Measurements from ENCODE around the gene ZNF747.

The ZNF747 gene

DNA sequence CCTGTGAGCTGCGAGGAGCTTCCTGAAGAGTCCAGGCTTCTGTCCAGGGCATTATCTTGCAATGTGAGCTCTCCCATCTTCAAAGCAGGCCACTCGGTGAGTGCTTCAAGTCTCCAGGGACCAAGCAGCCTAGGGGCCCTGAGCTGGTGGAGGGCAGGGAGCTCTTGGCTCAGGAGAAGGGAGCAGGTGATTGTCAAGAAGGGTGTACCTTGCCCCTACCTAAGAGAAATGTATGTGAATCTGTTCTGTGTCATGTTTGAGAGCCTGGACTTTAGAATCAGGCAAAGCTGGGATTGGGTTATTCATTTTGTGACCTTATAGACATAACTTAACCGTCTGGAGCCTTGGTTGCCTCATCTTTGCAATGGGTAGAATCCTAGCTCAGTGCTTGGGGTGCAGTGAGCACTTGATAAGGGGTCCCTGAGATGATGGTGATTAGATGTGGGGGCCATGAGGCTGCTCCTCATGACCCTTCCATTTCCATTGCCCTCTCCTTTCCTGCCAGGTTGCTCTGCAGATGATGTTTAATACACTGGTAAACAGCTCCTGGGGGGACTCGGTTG lies 24.2 kb downstream of the ZNF747 start:
- no peak for DNase-seq

GRCh38 chr16:30509081-30509765 lies 25.4 kb downstream of the ZNF747 start:
- DNase-seq = no peak

DNA sequence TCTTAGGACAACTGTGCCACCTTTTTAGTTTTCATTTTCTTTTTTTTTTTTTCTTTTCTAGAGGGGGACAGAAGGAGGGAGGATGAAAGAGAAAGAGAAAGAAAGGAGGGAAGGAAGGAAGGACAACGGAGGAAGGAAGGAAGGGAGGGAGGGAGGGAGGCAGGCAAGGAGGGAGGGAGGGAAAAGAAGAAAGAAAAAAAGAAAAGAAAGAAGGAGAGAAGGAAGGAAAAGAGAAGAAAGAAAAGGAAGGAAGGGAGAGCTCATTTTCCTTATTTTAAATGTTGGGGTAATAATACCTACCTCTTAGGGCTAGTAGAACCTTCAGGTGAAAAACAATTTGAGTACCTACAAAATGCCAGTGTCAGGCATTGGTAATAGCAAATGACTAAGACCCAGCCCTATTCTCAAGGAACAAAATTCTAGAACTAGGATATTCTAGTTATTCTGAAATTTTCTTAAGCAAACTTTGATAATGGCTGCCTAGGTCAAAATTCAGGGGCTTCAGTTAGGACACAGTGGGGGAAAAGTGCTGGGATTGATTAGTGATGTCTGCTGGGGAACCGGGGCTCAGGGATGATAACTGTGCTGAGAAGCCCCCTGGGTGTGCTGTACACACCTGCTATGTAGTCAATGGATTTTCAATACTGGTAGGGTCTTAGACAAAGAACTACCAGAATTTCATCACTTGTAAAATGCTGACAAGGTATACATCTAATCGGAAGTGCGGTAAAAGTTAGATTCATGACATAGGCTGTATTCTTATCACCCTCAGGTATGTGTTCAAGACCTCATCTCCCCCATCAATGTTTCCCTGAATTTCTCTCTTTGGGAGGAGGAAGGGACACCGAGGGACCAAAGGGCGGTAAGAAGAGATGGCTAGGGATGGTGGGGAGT lies 31.0 kb downstream of the ZNF747 start:
- no peak for DNase-seq

GRCh38 chr16:30499284-30499683 lies 35.4 kb downstream of the ZNF747 start:
- DNase-seq = no peak

DNA sequence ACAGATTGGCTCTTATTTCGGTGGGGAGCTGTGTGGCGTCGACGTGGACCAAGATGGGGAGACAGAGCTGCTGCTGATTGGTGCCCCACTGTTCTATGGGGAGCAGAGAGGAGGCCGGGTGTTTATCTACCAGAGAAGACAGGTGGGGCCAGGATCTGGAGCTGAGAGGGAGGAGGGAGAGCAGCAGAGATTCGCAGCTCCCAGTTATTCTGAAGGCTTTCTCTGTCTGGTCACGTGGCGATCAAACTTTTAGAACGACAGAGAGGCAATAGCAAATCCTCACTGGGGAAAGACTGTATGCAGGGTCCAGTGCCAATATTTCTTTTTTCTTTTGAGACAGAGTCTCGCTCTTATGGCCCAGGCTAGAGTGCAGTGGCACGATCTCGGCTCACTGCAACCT lies 39.9 kb downstream of the ZNF747 start:
- no peak for DNase-seq

GRCh38 chr16:30493941-30494488 lies 40.6 kb downstream of the ZNF747 start:
- no peak for DNase-seq

DNA sequence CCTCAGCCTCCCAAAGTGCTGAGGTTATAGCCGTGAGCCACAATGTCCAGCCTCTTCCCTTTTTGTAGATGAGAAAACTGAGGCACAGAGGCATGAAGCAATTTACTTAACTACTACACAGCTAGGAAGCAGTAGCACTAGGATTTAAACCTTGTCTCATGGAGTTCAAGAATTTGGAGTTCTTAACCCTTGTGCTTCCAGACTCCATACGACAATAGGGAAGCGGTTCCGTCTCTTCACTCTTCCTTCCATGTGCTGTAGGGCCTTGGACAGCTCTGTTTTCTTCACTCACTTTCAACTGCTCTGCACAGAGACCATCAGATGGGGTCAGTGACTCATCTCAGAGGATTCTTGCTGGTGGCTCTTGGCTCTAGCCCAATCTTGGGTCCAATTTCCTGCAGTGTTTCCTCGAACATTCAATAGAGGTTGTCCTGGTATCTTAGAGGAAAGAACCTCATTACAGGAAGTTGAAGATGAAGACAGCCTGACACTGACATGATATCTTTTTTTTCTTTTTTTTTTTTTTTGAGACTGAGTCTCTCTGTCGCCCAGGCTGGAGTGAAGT lies 42.8 kb downstream of the ZNF747 start:
- no peak for DNase-seq

DNA sequence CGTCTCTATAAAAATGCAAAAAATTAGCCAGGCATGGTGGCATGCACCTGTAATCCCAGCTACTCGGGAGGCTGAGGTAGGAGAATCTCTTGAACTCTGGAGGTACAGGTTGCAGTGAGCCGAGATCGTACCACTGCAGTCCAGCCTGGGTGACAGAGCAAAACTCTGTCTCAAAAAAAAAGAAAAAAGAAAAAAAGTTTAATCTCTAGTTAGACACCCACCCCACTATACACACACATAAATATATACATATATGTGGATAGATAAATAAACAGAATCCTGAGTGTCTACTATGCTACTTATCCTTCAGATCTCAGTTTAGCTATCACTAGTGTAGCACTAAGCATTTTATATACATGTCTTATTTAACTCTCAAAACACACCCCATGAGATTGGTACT lies 43.4 kb downstream of the ZNF747 start:
- DNase-seq = no peak

DNA sequence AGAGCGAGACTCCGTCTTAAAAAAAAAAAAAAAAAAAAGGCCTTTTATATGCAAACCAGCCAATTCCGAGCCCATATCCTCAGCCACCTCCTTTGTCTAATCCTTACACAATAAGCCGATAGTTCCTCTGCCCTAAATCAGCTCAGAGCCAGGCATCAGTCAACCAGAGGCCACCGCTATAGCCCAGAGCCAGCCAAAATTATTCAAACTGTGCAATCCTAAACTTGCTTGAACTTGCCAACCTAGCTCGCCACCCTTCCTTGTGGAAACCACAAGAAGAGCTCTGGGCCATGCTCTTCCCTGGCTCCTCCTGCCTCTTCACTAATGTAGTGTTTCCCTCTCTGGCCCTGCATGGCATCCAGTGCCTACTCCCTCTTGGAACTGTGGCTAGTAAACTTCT lies 44.4 kb downstream of the ZNF747 start:
- DNase-seq = no peak

GRCh38 chr16:30488764-30489605 lies 45.7 kb downstream of the ZNF747 start:
- no peak for DNase-seq

GRCh38 chr16:30485818-30486436 lies 48.7 kb downstream of the ZNF747 start:
- no peak for DNase-seq

DNA sequence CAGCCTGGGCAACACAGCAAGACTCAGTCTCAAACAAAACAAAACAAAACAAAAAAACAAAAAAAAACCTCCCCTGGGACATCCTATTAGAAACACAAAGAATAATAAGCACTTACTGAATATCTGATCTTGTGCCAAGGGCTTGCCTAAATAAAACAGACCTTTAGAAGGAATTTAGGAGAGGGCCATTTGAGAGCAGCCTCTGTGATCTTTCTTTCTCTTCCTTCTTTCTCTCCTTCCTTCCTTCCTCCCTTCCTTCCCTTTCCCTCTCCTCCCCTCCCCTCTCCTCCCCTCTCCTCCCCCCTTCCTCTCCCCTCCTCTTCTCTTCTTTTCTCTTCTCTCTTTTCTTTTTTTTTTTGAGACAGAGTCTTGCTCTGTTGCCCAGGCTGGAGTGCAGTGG lies 49.8 kb downstream of the ZNF747 start:
- no peak for DNase-seq

- no peak for DNase-seq
Measured at GRCh38 chr16:30482366-30482765, 52.3 kb downstream of the ZNF747 start.

GRCh38 chr16:30481381-30481780 lies 53.3 kb downstream of the ZNF747 start:
- DNase-seq = no peak

All from CD4-positive, alpha-beta T cell treated with Interleukin-15 for 1 hour (primary cell).